22Rv1 (cell line): ENCODE measurements around the gene TMEM167A.

Experiments
- ZFX ChIP-seq: fragments of 450-650 bp; IDR thresholded peaks from 2 replicates; pipeline ENCODE4 v1.6.1; 2017; ENCODE audit warnings: antibody characterized with exemption, borderline replicate concordance
- TF ChIP-seq, protein P1 (sequence below): fragments of 450-650 bp; IDR thresholded peaks from 2 replicates; pipeline ENCODE4 v1.5.1; 2017; ENCODE audit warnings: mild to moderate bottlenecking

DNA sequence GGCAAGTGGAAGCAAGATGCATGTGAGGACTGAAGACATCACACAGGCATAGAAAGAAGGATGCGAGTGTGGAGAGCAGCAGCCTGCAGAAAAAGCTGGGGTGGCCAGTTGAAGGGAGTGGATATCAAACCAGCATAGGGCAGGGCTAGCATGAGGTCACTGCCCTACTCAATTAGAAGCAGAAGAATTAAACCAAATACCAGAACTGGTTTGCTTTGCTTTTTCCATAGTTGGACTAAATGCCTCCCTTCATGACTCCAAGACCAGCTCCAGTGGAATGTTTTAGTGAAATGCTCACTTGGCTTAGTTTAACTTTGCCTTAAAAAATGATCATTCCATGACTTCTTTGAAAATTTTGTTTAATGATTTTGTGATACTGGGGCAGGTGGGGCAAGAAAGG lies 45.8 kb downstream of the TMEM167A start:
- TF ChIP-seq, protein P1, sequence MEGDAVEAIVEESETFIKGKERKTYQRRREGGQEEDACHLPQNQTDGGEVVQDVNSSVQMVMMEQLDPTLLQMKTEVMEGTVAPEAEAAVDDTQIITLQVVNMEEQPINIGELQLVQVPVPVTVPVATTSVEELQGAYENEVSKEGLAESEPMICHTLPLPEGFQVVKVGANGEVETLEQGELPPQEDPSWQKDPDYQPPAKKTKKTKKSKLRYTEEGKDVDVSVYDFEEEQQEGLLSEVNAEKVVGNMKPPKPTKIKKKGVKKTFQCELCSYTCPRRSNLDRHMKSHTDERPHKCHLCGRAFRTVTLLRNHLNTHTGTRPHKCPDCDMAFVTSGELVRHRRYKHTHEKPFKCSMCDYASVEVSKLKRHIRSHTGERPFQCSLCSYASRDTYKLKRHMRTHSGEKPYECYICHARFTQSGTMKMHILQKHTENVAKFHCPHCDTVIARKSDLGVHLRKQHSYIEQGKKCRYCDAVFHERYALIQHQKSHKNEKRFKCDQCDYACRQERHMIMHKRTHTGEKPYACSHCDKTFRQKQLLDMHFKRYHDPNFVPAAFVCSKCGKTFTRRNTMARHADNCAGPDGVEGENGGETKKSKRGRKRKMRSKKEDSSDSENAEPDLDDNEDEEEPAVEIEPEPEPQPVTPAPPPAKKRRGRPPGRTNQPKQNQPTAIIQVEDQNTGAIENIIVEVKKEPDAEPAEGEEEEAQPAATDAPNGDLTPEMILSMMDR, result no peak
- no peak for TF ChIP-seq ZFX
